Vagina (tissue), 2 donors: ENCODE measurements around the gene NRXN3.

Experiments used
- CTCF ChIP-seq, 3 experiments: fragments of 450-650 bp in 2 of 3; fragments of 200-600 bp in 1 of 3; sonication (generic) in 1 of 3; IDR thresholded peaks; one replicate each; pipeline ENCODE4 v1.5.1; 2017 to 2019; ENCODE audit warnings: antibody characterized with exemption in 3 of 3, mild to moderate bottlenecking in 2 of 3, moderate library complexity in 2 of 3
- POLR2AphosphoS5 ChIP-seq, 2 donors: sonication (generic); formaldehyde crosslinking; IDR thresholded peaks; one replicate each; pipeline ENCODE4 v1.9.0; 2017; ENCODE audit warnings: antibody characterized with exemption in 2 of 2, mild to moderate bottlenecking in 2 of 2, low read depth in 1 of 2; ENCODE audit not compliant: insufficient read depth in 1 of 2

GRCh38 chr14:79631276-79631675 is 1461.1 kb downstream of the NRXN3 start:
- TF ChIP-seq CTCF (IDR thresholded peaks at IDR 0.05) (no peak), POLR2AphosphoS5 (IDR thresholded peaks at IDR 0.05; ENCODE audit: insufficient read depth in 1 of 2, low read depth in 1 of 2) (no peak)
